Activated CD4-positive, alpha-beta memory T cell treated with anti-CD3 and anti-CD28 coated beads, Interleukin-2, amount 10 ng/mL, durations not matched to agents 7 days and 5 days (primary cell): ENCODE results near the gene SSTR1. TPM values are rescaled to one million over a fixed set of nuclear protein-coding genes. Genes with fewer than 3 reads are reported as not detected.

Experiments used
- CTCF ChIA-PET: fragments of 350-600 bp; sonication (Branson Sonifier 250); formaldehyde crosslinking; loops from one replicate; lab custom pipeline; 2021; ENCODE audit warnings: antibody characterized with exemption, inconsistent platforms; lab: Charles Lee
- POLR2A ChIA-PET: fragments of 350-600 bp; sonication (Branson Sonifier 250); formaldehyde crosslinking; loops from one replicate; lab custom pipeline; 2021; ENCODE audit warnings: antibody characterized with exemption; lab: Charles Lee
- DNase-seq: peaks from one replicate; pipeline ENCODE4 v3.0.0-alpha.2; 2020
- H3K27ac Mint-ChIP-seq: one replicate; pipeline ENCODE4 v1.8.0; 2021; ENCODE audit warnings: mild to moderate bottlenecking, mixed read lengths
- H3K27me3 Mint-ChIP-seq: one replicate; pipeline ENCODE4 v1.8.0; 2021; ENCODE audit warnings: mixed read lengths
- H3K36me3 Mint-ChIP-seq: one replicate; pipeline ENCODE4 v1.8.0; 2021; ENCODE audit warnings: low read depth, mixed read lengths
- H3K4me1 Mint-ChIP-seq: one replicate; pipeline ENCODE4 v1.8.0; 2021; ENCODE audit warnings: mixed read lengths
- H3K4me3 Mint-ChIP-seq: one replicate; pipeline ENCODE4 v1.8.0; 2021; ENCODE audit warnings: mild to moderate bottlenecking, mixed read lengths
- H3K9me3 Mint-ChIP-seq: one replicate; pipeline ENCODE4 v1.8.0; 2021; ENCODE audit warnings: mixed read lengths
- total RNA-seq, 2 experiments: library from RNA; stranded (reverse); gene quantifications; one replicate each; pipeline ENCODE4 v1.2.3, GENCODE V29; 2021

SSTR1 gene
- total RNA-seq, 2 experiments from 2014 or later, result not detected

DNA sequence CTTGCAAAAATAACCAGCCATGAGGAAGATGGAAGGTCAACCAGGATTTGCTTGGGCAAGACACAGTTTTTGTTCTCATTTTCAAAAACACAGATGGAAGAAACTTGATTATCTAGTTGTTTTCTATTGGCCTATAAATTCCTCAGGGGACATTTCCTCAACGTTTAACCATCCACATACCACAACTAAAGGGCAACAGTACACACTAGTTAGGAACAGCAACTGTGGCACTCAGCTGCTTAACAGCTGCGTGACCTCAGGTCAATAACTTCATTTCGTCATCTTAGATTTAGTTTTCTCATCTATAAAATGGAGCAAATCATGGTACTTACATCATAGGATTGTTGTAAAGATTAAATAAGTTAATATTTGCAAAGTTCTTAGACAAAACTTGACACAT lies 18.7 kb downstream of the SSTR1 start:
- no peak overlapping the region for H3K4me3 Mint-ChIP-seq
- H3K27me3 Mint-ChIP-seq, result peaks cover 4% of the 10 kb centered on the region
- no peak for DNase-seq
- no peaks in the 10 kb centered on the region for H3K9me3 Mint-ChIP-seq
- CTCF ChIA-PET, result no interaction called here
- no peak overlapping the region for H3K27ac Mint-ChIP-seq
- POLR2A ChIA-PET, result no interaction called here
- H3K36me3 Mint-ChIP-seq, result no peaks in the 10 kb centered on the region
- H3K4me1 Mint-ChIP-seq, result no peaks in the 10 kb centered on the region

- Mint-ChIP-seq H3K27me3 (peaks cover 8% of the 10 kb centered on the region), H3K4me3 (no peak overlapping the region), H3K9me3 (no peaks in the 10 kb centered on the region), H3K36me3 (no peaks in the 10 kb centered on the region), H3K27ac (no peak overlapping the region), H3K4me1 (no peaks in the 10 kb centered on the region)
- CTCF ChIA-PET, result no interaction called here
- POLR2A ChIA-PET, result no interaction called here
- no peak for DNase-seq
Measured at GRCh38 chr14:38233218-38233617, 25.5 kb downstream of the SSTR1 start.

DNA sequence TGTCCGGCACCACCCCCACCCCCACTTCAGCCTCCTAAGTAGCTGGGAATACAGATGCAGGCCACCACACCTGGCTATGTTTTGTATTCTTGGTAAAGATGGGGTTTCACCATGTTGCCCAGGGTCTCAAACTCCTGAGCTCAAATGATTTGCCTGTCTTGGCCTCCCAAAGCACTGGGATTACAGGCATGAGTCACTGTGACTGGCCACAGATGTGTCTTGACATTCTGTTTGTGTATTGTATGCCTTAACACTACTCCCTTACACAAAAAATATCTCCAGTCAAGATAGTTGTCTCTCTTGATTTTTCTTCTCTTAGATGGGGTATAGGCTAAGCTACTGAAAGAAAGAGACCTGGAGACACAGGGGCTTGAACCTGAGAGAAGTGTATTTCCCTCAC lies 30.6 kb downstream of the SSTR1 start:
- H3K27me3 Mint-ChIP-seq, result peaks cover 8% of the 10 kb centered on the region
- H3K4me1 Mint-ChIP-seq, result no peaks in the 10 kb centered on the region
- no peaks in the 10 kb centered on the region for H3K9me3 Mint-ChIP-seq
- no peak overlapping the region for H3K4me3 Mint-ChIP-seq
- H3K27ac Mint-ChIP-seq, result no peak overlapping the region
- ChIA-PET POLR2A (no interaction called here), CTCF (no interaction called here)
- no peaks in the 10 kb centered on the region for H3K36me3 Mint-ChIP-seq
- DNase-seq, result no peak

- H3K36me3 Mint-ChIP-seq, result no peaks in the 10 kb centered on the region
- no peaks in the 10 kb centered on the region for H3K4me1 Mint-ChIP-seq
- DNase-seq, result no peak
- H3K9me3 Mint-ChIP-seq, result no peaks in the 10 kb centered on the region
- ChIA-PET CTCF (no interaction called here), POLR2A (no interaction called here)
- peaks cover 8% of the 10 kb centered on the region for H3K27me3 Mint-ChIP-seq
- H3K4me3 Mint-ChIP-seq, result no peak overlapping the region
- H3K27ac Mint-ChIP-seq, result no peak overlapping the region
Measured at GRCh38 chr14:38238878-38239277, 31.2 kb downstream of the SSTR1 start.

DNA sequence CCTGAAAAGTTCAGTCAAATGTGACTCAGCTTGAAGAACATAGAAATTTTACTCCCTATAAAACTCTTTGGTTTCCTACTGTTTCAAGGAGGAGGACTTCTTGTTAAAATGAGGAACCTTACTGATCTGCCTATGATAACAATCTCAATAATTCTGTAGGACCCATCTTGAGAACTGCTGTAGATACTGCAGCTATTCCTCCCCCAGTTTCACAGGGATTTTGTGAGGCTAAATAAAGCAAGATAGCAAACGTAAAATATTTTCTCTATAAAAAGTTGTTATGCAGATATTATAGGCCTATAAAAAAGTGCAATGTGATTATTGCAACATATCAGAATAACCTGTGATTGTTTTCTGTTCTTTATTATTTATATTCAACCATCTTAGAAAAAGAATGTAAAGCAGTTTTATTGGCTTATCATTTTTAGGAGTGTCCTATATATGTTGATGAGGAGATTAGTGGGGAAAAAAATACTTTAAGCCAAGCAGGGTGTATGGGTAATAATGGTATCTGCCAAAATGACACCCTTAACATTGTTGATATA lies 36.1 kb downstream of the SSTR1 start:
- no peak for DNase-seq
- Mint-ChIP-seq H3K4me3 (no peak overlapping the region), H3K27ac (no peak overlapping the region), H3K9me3 (no peaks in the 10 kb centered on the region), H3K4me1 (no peaks in the 10 kb centered on the region), H3K36me3 (no peaks in the 10 kb centered on the region), H3K27me3 (peaks cover 7% of the 10 kb centered on the region)
- ChIA-PET CTCF (no interaction called here), POLR2A (no interaction called here)

DNA sequence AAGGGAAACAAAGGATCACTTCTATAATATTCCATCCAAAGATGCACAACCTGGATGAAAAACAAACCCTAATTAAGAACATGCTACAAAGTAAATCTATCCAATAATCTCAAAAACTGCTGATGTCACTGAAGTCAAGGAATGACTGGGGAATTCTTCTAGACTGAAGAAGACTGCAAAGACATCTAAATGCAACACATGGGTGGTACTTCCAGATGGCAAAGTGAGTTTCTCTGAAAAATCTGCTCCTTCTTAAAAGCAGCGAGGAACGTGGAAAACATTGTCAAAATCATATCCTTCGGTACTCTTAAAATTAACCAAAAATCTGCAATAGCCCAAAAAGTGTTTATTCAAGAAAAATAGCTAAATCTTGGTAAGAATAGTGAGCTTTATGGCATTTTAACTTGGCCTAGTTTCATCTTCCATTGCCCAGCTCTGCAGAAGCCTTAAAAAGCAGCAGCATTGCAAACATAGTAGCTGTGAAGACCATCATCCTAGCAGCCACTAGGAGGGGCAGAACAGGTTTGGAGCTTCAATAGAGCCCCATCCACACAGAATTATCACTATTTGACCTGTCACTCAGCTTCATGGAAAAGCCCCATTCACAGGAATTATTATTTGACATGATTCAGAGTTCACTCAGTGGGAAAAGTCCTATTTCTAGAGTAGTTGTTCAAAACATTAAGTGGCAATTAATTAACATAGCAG lies 40.8 kb downstream of the SSTR1 start:
- no peaks in the 10 kb centered on the region for H3K9me3 Mint-ChIP-seq
- no peak overlapping the region for H3K4me3 Mint-ChIP-seq

GRCh38 chr14:38250331-38250730 lies 42.6 kb downstream of the SSTR1 start:
- Mint-ChIP-seq H3K27ac (no peak overlapping the region), H3K36me3 (no peaks in the 10 kb centered on the region), H3K4me1 (peaks cover 5% of the 10 kb centered on the region), H3K4me3 (no peak overlapping the region), H3K27me3 (peaks cover 28% of the 10 kb centered on the region), H3K9me3 (no peaks in the 10 kb centered on the region)
- CTCF ChIA-PET, result no interaction called here
- no peak for DNase-seq
- POLR2A ChIA-PET, result no interaction called here

More for the DNA sequence above, 40.8 kb downstream of the SSTR1 start:
- ChIA-PET CTCF (no interaction called here), POLR2A (no interaction called here)
- DNase-seq, result no peak
- H3K4me1 Mint-ChIP-seq, result no peaks in the 10 kb centered on the region
- no peak overlapping the region for H3K27ac Mint-ChIP-seq
- H3K36me3 Mint-ChIP-seq, result no peaks in the 10 kb centered on the region
- peaks cover 12% of the 10 kb centered on the region for H3K27me3 Mint-ChIP-seq

- CTCF ChIA-PET, result no interaction called here
- POLR2A ChIA-PET, result no interaction called here
Measured at GRCh38 chr14:38252066-38252710, 44.5 kb downstream of the SSTR1 start.

DNA sequence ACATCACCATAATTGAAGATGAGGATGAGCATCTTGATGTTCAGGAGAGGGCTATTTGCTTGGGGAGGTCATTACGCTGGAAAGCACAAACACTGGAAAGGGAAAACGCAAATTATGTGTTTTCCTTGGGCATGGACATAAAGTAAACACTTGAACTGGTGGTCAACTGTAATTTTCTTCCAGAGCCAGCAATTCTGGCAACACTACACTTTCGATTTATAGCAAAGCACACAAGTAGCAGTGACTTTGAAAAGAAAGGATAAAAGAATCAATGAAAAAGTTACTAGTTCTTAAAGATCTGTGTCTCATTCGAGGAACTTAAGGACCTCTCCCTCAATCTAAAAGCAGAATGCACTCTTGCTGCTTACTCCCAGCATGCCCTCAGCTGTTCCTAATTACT lies 46.0 kb downstream of the SSTR1 start:
- Mint-ChIP-seq H3K27me3 (peaks cover 44% of the 10 kb centered on the region), H3K9me3 (no peaks in the 10 kb centered on the region), H3K27ac (no peak overlapping the region), H3K4me1 (peaks cover 14% of the 10 kb centered on the region), H3K4me3 (no peak overlapping the region), H3K36me3 (no peaks in the 10 kb centered on the region)
- CTCF ChIA-PET, result no interaction called here
- no peak for DNase-seq
- POLR2A ChIA-PET, result no interaction called here

More at GRCh38 chr14:38252066-38252710, 44.5 kb downstream of the SSTR1 start:
- Mint-ChIP-seq H3K4me3 (no peak overlapping the region), H3K4me1 (peaks cover 14% of the 10 kb centered on the region), H3K36me3 (no peaks in the 10 kb centered on the region), H3K27me3 (peaks cover 38% of the 10 kb centered on the region), H3K9me3 (no peaks in the 10 kb centered on the region), H3K27ac (no peak overlapping the region)
- DNase-seq, result no peak

DNA sequence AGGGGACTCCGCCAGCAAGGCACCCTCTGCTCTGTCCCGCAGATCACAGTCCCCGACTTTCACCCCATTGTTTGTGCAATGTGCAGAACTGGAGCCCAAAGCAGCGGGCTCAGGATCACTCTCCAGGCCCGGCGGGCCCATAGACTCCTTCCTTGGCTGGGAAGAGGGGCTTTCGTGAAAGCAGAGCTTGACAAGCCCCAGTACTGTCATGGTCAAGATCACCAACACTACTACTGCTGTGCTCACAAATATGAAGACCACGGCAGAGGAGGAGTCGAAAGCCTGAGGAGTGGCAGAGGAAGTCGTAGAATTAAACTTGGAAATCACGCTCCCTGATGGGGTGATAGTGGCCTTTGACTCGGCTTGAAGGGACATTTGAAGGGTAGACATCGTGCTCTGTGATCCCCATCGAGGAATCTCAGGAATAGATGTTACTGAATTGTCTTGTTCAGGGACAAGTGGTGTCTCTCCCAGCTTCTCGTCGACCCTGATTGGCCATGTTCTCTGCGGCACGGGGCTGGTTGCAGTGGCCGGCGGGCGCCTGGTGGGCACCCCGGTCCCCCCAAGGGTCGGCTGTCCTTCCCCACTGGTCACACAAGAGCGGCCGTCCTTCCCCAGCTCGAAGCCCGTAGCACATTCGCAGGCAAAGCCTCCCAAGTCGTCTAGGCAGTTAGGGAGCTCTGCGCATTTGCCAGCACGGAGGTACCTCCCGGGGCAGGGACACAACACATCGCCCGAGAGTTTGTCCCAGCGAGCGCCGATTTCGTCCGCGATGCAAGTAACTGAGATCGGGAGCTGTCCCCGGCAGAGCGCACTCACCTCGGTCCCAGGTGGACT lies 47.1 kb downstream of the SSTR1 start:
- no peak overlapping the region for H3K4me3 Mint-ChIP-seq
- ChIA-PET CTCF (no interaction called here), POLR2A (no interaction called here)
- no peak for DNase-seq
- no peaks in the 10 kb centered on the region for H3K36me3 Mint-ChIP-seq
- H3K27ac Mint-ChIP-seq, result no peak overlapping the region
- peaks cover 14% of the 10 kb centered on the region for H3K4me1 Mint-ChIP-seq
- H3K9me3 Mint-ChIP-seq, result no peaks in the 10 kb centered on the region
- peaks cover 44% of the 10 kb centered on the region for H3K27me3 Mint-ChIP-seq

- POLR2A ChIA-PET, result no interaction called here
- Mint-ChIP-seq H3K9me3 (no peaks in the 10 kb centered on the region), H3K27me3 (peaks cover 49% of the 10 kb centered on the region), H3K27ac (no peak overlapping the region), H3K36me3 (no peaks in the 10 kb centered on the region), H3K4me3 (no peak overlapping the region), H3K4me1 (peaks cover 14% of the 10 kb centered on the region)
- no peak for DNase-seq
- CTCF ChIA-PET, result no interaction called here
Measured at GRCh38 chr14:38255408-38255672, 47.6 kb downstream of the SSTR1 start.

- DNase-seq, result peak; percentile 19
- POLR2A ChIA-PET, result no interaction called here
Measured at GRCh38 chr14:38255673-38256532, 48.2 kb downstream of the SSTR1 start, which contains the start of gene CLEC14A. Gene CLEC14A, minus strand, starts transcription at chr14:38256093. Its CDS starts 71 bp downstream, at chr14:38256022.

GRCh38 chr14:38256533-38256840 lies 48.8 kb downstream of the SSTR1 start:
- ChIA-PET POLR2A (no interaction called here), CTCF (no interaction called here)
- H3K27me3 Mint-ChIP-seq, result peaks cover 50% of the 10 kb centered on the region
- H3K4me3 Mint-ChIP-seq, result no peak overlapping the region
- DNase-seq, result no peak
- no peaks in the 10 kb centered on the region for H3K9me3 Mint-ChIP-seq
- no peak overlapping the region for H3K27ac Mint-ChIP-seq
- peaks cover 14% of the 10 kb centered on the region for H3K4me1 Mint-ChIP-seq
- H3K36me3 Mint-ChIP-seq, result no peaks in the 10 kb centered on the region

More at GRCh38 chr14:38255673-38256532, 48.2 kb downstream of the SSTR1 start, which contains the start of gene CLEC14A:
- peaks cover 14% of the 10 kb centered on the region for H3K4me1 Mint-ChIP-seq
- no peak within 1 kb of the TSS for H3K27ac Mint-ChIP-seq
- CTCF ChIA-PET, result no interaction called here
- H3K9me3 Mint-ChIP-seq, result no peaks in the 10 kb centered on the region
- no peaks in the 10 kb centered on the region for H3K36me3 Mint-ChIP-seq
- peak within 1 kb of the TSS; percentile 41 for H3K4me3 Mint-ChIP-seq
- peaks cover 51% of the 10 kb centered on the region for H3K27me3 Mint-ChIP-seq
